HG02973 (cell line): ENCODE results near the gene C14orf132.

Experiments
- ATAC-seq: cut with Tn5 transposase; IDR thresholded peaks from one replicate; pipeline ENCODE4 v1.9.1; 2021; ENCODE audit warnings: moderate library complexity; ENCODE audit not compliant: unreplicated experiment

The C14orf132 gene

DNA sequence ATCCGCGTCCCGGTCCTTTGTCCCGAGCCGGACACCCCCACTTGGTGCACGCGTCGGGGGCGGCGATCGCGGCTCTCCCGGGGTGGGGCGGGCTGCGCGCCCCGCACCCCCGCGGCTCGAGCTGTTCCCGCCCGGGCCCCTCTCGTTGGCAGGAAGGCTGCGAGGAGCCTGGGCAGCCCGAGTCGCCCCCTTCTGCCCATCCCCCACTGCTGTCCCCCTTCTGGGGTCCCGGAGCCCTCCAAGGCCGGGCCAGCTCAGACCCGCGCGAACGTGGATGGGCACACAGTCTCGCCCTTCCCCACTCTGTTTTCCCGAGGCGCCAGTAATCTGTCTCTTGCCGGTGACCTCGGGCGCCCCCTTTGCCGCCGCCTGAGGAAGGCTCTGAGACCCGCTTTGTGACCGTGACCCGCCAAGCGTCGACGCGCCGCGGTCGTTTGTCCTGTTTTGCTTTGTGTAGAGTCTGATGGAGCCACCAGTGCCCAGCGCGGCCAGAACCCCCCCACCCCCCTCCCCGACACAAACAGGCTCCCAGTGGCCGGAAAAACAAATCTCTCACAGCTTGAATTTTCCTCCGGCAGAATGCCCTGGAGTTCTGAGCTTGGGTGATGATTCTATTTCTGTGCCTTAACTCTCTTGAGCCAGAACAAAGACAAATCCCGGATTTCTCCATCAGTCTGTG is 610 bp downstream of the C14orf132 start:
- no peak for ATAC-seq

DNA sequence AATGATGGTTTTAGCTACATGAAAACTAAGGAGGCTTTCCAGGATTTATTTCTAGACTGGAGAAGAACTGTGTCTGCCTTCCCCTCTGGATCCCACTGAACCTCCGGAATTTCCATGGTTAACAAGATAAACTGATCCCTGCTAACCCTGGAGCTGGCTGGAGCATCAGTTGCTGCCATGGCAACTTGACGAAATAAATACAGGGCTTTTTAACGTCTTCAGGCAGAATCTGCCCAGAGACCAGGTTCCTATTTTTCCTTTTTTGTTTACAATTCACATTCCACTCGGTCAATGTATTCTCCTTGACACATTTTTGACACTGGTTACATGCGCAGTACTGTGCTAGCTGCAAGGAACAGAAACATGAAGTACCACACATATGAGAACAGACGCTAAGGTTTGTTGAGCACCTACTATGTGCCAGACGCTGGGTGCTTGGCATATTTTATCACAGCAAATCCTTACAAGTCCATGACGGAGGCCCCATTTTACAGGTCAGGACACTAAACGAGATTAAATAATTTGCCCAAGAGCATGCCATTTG is 1.7 kb downstream of the C14orf132 start:
- ATAC-seq: no peak

DNA sequence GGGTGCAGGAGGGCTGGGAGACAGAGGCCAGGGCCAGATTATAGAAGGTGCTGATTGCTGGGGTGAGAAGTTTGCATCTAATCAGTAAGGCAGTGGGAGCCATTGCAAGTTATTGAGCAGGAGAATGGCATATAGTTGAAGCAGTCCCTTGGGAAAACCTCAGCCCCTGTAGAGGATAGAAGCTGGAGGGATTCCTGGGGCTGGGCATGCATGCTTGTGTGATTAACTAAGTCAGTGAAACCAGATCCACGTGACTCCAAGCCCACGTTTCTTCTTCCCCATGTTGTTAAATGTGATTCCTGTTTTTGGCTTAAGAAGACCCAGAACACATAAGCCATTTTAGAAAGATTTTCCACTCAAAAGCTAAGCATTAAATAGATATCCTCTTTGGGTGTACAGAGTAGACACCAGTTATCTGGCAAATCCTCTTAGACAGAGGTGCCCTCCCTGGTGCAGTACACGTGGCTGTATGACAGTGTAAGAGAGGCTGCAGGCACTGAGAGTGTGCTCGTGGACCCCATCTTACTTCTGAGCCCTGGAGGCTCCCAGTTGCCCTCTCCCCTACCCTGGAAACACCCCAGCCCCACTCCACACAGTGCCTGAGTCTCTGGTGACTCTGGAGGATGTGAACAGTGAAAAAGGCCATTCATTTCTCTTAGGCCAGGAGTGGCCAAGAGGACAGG is 3.2 kb downstream of the C14orf132 start:
- ATAC-seq: no peak

DNA sequence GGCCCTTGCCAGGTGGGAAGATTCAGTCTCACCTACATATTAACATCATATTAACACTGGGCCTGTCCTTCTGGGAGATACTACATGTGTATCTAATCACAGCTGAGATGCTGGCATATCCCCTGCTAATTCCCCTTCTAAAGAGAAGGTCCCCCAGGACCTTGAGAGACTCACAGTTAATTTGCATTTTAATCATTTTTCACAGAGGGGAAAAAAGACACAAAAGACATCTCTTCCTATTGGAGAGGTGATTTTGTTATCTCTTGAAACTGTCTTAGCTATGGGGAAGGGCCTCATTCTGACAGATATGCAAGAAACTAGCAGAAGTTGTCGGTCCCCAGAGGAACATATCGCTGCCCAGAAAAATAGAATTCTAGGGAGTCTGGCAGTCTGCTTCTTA is 7.5 kb downstream of the C14orf132 start:
- ATAC-seq: no peak

DNA sequence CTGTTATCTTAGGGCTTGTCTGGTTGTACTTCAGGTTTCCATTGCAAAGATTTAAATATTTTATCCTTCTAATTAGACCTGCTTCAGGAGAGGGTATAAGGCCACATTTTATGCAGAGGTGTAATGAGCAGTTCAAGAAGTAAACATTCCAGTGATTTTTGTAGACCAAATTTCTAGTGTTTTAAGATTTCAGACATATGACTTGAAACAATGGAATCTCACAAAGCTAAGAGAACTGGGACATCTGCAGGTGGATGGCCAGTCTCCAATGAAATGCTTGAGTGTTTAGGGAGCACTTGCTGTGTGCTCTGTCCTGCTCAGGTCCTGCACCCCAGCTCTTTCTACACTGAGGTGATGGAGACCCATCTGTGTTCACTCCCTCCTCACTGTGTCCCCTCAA is 7.9 kb downstream of the C14orf132 start:
- ATAC-seq: no peak

DNA sequence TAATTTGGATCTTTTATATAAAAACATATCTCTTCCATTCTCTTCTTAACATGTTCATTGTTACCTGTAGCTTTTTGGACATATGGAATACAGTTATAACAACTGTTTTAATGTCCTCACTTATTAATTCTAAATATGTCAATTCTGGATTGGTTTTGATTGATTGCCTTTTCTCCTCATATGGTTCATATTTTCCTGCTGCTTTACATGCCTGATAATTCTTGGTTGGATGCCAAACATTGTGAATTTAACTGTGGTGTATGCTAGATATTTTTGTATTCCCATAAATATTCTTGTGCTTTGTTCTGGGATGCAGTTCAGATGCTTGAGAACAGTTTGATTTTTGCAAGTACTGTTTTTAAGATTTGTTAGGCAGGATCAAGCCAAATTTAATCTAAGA is 10.8 kb downstream of the C14orf132 start:
- no peak for ATAC-seq

DNA sequence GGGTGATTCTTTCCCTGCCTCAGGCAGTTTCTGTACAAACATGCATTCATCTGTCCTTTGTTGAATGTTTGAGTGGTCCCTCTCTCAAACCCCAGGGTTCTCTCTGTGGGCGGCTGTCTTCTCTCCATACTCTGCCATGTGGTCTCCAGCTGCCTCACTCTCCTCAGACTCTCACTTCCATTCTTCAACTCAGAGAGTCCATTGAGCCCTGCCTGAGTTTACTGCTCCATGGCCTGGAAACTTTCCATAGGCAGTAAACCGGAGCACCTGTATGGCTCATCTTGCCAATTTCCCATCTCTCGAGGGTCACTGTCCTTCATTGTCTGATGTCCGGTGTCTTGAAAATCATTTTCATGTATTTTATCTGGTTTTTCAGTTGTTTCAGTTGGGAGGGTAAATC is 11.3 kb downstream of the C14orf132 start:
- ATAC-seq: no peak

DNA sequence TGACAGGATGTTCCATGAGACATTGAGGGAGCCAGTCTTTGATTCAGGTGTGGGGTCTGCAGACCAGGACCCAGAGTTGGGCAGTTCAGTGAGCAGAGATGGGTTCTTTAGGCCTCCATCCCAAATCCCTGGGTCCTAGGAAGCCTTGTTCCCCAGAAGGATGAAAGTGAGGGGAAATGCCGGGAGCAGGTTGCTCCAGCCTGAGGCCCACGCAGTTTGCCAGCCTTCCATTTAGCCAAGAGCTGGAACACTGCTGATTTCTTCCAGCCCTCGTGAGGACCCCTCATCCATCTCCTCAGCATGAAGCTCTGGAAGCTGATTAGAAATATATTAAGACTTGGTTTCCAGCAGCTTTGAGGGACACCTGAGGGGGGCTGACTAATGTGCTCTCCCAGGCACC is 12.1 kb downstream of the C14orf132 start:
- no peak for ATAC-seq

DNA sequence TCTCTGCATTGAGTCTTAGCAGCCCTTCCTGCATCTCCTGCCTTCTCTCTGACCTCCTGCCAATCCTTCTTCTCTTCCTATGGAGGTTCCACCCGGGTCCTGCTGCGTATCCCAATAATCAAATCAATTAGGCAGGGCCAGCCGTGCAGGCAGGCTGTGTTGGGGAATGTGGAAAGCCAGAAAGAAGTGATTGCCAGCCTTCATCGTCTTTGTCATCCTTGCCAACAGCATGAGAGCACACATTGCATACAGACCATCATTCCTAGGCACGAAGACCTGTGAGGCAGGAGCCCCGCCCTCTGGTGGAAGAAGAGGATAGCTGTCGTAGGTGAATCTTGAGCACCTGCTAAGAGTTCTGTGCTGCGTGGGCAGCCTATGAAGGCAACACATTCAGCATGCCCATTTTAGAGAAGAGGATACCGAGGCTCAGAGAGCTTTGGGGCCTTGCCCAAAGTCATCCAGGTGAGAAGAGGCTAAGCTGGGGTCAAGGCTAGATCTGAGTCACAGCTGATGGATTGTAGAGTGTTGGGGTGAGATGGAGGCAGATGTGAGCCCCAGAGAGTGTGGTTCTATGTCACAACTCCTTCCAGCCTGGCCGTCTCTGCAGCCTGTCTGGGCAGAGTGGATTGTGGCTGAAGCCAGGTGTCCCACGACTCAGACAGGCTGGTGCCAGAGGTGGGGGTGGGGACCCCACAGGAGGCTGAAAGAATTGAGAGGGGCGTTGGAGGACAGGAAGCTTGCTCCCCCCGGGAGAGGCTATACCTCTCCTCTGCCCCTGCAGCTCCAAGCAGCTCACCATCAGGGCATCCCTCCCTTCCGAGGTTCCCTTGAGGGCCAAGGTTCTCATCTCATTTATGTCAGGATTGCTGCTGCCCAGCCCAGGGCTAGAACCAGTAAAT is 12.7 kb downstream of the C14orf132 start:
- ATAC-seq: no peak

DNA sequence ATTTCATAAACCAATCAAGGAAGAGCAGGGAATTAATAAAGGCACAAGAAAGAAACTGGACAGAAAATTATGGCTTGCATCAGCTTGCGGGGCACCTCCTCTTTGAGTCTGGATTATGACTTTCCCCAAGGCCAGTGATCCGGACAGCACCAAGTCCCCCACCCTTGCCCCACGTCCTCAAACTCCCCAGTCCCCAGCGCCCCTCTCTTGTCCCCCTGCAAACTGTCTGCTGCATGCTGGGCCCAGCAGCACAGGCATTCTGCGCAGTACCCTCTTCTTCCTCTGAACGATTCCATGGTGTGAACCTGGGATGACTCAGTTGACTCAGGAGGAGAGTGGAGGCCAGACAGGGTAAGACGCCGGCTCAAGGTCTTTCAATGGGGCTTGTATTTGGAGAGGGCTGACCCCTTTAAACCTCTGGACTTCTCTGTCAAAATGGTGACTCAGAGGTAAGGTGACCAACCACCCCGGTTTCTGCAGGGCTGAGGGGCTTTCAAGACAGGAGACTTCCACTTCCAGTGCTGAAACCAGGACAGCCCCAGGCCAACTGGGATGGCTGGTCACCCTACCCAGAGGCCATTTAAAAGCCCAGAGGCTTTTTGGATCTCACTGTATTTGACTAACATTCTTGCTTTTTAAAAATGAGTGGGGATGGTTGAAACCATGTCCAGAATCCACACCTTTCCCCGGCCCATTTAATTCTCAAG is 13.5 kb downstream of the C14orf132 start:
- no peak for ATAC-seq

DNA sequence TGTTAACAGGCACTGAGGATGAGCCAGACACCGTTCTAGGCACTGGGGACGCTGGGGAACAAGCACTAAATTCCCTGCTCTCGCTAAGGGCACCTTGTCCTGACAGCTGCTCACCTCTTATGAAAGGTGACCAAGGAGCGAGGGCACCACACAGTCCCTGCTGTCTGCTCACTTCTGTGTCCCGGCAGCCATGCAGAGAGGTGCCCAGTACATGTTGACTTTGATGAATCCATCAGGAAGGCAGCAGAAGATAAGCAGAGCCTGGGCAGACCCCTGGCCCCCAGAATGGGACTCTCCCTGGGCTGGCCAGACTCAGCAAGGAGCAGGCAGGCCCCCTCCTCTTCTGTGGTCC is 14.1 kb downstream of the C14orf132 start:
- no peak for ATAC-seq

DNA sequence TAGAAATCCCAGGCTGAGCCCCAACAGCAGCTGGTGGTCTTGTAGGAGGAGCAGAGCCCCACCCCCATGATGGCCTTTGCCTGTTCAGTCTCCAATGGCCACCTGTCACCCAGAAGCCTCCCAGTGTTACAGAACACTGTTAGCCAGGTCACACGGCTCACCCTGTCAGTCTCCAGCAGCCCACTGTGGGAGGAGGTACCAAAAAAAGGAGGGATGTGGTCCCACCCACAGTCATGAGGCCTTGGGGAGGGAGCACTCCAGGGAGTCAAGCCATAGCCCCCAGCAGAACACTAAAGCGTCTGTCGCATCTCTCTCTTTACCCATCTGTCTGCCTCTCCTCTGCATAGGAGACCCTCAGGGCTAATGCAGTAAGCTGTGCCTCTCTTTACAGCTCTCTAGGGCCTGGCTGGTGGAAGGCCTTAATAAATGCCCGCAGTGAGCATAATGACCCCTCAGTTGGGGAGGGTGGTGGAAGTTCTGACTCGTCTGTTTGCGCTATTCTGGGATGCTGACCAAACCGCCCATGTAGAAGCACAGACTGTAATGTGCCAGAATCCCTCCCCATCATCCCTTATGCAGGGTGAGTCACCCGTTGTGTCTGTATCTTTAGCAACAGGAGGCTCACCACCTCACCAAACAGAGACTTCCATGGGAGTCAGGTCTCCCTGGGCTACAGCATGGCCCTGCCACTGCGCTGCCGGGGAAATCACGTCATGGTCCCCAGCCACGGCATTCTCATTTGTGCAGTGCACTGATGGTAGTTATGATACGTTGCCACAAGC is 14.6 kb downstream of the C14orf132 start:
- no peak for ATAC-seq

DNA sequence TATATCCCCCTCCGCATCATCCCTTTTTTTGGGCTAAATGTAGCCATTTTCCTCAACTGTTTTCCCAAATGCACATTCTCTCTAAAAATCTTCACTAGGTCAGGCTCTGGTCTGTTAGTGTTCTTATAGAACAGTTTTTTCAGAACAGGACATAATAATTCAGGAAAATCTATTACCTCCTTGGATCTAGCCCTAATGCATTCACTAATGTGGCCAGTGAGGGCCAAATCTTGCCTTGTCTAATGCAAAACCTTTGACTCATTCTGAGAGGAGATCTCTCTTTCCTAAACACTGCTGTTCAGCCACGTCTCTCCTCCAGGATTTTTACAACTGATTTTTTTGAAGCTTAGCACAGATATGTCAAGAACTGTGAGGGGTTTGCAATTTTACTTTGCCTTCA is 15.5 kb downstream of the C14orf132 start:
- no peak for ATAC-seq

DNA sequence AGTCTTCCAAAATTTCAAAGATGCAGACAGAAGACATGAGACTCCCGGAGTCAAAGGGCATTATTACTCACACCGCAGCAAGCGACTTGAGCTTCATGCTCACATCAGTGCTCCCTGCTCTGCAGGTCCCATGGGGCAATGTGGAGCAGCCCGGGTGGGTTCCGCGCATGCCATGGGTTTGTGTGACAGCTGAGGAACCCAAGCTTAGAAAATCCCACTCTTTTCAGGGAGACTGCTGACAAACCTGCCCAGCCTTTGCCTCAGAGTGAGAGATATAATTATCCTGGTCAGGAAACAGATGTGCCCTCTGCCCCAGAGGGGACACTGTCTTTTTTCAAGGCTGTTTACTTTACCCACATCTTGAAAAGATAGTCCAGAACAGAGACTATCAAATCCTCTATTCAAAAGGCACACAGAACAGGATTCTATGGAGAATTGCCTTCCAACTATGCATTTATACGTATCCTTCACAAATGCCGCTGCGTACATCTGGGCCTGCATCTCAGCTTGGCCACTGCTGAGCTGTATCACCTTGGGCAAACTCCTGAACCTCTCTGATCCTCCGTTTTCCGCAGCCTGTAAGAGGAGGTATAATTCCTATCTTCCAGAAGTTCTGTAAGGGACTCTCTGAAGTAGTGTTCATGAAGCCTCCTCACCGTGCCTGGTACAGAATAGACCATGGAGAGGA is 16.0 kb downstream of the C14orf132 start:
- ATAC-seq: no peak

DNA sequence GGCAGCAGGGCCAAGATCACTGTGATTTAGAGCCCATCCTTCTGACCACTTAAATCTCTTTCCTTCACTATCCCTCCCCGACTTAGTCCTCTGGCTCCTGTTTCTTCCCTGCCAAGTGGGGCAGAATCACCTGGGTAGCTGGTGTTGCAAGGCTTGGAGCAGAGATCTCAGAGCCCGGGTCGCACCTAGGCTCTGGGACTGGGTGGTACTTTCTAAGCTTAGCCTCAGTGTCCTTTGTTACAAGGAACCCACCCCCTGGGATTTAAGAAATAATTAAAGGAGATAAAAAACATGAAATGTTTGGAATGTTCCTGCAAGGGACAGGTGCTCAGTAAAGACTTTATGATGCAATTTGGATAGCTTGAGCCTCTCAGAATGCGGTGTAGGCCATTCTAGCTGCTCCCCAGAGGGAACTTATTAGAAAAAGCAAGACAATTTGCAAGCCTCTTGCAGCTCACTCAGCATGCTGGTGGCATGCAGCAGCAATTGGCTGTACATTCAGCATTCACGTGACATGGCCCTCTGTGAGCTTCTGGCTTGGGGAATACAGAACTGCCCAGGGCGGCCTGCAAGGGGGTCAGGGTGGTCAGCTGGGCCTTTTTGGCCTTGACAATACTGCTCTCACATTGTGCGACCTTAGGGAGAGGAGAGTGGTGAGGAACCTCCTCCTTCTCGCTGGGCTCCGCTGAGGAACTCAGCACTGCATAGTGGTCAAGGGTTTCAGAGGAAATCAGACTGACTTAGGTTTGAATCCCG is 16.8 kb downstream of the C14orf132 start:
- no peak for ATAC-seq

DNA sequence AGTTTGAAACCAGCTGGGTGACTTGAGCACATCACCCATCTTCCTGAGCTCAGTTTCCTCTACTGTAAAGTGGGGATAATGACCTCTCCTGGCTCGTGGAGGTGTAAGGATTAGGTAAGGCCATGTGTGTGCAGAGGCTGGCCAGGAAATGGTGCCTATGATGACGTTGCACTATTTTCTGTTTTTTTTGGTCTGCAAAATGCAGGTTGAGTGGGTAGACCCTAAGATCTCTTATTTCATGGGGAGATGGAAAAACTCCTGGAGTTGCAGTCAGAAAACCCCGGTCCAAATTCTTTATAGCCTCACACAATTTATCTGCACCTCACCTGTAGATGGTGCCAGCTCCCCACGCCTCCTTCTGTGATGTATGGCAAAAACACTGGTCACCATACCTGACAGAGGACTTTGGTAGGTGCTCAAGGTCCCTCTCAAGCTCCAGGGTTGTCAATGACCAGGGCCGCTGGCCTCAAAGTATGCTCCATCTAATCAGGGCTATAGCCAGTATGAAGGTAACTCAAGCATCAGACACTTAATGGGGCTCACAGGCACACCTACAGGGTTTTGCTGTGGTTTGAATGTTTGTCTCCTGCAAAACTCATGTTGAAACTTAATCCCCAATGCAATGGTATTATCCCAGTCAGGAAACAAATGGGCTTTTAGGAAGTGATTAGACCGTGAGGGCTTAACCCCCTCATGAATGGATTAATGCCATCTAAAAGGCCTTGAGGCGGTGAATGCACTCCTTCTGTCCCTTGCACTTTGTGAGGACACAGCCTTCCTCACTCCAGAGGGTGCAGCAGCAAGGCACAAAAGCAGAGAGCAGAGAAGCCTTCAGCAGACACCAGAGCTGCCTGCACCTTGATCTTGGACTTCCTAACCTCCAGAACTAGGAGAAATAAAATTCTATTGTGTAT is 17.6 kb downstream of the C14orf132 start:
- no peak for ATAC-seq

DNA sequence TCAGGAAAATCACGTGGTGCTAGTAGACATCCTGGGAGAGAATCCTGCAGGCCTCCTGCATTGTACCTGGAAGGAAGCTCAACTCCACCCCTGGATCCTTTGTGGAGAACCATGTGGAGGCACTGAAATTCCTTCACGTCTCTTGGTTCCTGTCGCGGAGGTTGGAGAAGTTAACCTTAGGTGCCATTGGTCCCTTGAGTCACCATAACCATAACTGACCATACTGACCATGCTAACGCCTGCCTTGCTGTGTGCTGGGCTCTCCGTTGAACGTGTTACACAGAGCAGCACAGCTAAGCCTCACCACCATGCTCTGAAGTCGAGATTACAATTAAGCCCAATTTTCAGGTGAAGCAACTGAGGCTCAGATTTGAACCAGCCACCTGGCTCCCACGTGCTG is 18.6 kb downstream of the C14orf132 start:
- no peak for ATAC-seq
